GM19438 (cell line): ENCODE data around the gene LSM4.

Experiments used
- ATAC-seq: cut with Tn5 transposase; IDR thresholded peaks from one replicate; pipeline ENCODE4 v1.9.1; 2021; ENCODE audit warnings: low read depth; ENCODE audit not compliant: unreplicated experiment

The LSM4 gene

DNA sequence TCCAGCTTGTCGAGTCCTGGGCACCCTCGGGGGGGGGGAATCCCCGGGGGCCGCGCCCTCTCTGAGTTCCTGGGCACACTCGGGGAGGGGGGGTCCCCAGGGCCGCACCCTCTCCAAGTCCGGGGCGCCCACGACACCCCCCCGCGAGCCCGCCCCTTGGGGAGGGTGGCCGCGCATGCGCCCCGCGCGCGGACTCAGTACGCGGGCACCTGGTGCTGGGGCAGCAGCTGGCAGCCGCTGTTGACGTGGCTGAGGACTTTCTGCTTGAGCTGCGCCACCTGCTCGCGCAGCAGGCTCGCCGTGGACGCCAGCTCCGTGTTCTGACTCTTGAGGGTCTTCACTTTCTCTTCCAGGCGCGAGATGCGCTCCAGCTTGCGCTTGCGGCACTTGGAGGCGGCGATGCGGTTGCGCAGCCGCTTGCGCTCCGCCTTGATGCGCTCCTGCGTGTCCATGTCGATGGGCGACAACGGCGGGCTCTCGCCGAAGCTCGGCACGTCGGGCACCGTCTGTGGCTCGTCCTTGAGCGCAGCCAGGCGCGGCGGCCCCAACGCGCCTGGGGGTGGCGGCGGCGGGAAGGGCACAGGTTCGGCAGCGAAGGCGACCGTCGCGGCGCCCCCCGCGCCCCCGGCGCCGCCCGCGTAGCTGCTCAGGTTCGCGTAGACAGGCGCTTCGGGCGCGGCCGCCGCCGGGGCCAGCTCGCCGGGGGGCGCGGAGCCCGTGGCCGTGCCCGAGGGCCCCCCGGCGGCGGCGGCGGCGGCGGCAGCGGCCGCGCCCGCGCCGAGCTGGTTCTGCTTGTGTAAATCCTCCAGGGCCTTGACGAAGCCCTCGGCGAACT lies 42.4 kb downstream of the LSM4 start:
- no peak for ATAC-seq

DNA sequence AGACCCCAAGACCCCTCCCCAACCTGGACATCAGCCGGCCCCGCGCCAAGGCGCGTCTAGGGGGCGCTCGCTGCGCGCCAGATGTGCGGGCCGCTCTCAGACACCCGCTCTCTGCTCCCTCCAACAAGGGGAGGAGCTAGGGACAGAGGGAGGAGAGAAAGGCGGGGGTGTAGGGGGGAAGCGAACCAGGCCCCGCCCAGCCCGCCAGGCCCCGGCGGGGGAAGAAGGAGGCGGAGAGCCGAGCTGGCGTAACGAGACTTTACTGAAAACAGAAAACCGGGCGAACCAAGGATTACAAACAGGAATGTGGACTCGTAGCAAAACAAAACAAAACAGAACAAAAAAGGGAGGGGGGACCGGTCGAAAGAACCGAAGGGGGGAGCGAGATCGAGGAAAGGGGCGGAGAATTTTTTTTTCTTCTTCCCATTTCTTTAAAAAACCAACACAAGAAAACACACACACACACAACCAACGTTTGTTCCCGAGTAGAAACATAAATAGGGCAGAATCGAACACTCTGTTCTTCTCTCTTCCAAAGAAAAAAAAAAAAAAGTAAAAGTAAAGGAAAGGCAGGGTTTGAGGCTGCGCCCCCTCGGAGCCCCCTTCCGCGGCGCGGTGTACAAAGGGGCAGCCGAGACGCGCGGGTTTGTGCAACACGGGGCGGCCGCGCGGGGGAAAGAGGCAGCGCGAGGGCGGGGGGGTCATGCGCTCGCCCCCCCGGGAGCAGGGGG lies 43.2 kb downstream of the LSM4 start:
- no peak for ATAC-seq

DNA sequence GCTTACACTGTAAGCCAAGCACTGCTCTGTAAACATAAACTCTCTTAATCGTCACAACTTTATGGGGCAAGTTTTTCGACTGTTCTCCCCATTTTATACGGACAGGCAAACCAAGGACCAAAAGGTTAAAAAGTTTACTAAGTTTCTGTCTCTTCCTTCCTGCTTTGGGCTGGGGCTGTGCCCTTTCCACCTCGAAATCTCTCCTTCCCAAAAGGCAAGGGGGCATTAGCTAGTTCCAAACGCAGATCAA lies 43.7 kb downstream of the LSM4 start:
- ATAC-seq, result no peak

DNA sequence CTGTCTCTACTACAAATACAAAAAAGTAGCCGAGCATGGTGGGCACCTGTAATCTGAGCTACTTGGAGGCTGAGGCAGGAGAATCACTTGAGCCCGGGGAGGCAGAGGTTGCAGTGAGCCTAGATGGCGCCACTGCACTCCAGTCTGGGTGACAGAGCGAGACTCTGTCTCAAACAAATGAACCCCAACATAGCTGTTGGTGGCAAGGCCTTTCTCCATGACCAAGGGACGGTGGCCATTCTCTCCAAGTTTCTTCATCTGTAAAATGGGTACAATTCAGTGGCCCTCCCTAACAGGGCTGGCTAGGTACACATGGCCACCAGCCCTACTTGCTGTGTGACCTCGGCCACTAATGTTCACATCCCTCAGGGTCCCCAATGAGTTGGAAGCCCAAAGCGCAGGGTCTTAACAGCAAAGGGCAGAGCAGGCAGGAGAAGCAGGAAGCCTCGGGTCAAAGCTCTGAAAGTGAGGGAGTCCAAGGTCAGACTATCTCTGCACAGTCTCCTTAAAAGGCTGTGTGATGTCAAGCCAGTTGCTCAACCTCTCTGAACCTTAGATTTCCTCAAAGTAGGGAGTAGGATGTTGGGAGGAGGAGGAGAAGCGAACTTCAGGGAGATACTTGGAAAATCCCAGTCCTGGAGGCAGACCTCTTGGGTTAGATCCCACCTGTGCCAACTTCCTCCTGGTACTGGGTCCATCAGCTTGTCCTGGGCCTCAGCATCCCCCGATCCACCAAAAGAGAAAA lies 44.2 kb downstream of the LSM4 start:
- no peak for ATAC-seq

DNA sequence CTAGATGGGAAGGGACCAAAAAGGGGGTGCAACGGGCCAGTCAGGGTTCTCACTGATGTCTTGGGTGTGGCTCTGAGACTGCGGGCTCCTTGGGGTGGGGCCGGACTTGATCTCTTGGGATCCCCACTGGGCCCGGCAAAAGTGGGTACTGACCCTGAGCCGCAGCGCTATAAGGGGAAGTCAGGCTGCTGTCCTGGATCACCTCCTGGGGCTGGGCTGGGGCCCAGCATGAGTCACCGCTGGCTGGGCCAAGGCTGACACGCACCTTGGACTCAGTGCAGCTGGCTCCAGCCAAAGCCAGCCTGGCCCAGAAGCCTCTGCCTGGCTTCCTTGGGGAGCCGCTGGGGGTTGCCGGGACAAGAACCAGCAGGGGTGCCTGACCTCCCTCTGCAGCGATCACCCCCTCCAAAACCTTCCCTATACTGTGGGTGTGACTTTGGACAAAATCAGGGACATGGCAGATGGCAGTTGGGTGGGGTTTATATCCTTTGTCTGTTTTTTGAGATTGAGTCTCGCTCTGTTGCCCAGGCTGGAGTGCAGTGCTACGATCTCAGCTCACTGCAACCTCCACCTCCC lies 48.0 kb downstream of the LSM4 start:
- no peak for ATAC-seq

DNA sequence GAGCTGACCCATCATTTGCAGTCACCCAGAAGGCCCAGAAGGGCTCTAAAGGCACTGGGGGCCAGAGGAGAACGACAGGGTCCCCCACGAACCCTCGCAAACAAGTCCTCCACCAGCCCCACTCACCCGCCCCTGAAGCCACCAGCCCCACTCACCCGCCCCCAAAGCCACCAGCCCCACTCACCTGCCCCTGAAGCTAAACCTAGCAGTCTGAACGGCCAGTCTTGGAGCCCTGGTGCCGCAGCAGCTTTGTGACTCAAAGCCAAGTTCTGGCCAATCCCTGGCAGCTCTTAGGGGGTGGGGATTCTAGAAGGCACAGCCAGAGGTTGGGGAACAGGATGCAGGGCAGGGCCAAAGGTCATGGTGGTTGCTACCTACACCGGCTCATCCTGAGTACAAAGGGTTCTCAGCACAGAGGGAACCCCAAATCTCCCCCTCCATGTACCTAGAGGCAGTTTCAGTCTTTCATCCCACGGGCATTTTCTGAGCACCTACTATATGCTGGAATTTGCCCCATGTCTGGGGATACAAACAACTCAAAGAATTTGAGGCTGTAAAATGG lies 48.6 kb downstream of the LSM4 start, which contains the start of gene IQCN:
Gene IQCN, minus strand, starts transcription at position 234 of the 562 bp plus-strand sequence. CDS start 4,974 bp downstream, outside the sequence.
- no peak for ATAC-seq

DNA sequence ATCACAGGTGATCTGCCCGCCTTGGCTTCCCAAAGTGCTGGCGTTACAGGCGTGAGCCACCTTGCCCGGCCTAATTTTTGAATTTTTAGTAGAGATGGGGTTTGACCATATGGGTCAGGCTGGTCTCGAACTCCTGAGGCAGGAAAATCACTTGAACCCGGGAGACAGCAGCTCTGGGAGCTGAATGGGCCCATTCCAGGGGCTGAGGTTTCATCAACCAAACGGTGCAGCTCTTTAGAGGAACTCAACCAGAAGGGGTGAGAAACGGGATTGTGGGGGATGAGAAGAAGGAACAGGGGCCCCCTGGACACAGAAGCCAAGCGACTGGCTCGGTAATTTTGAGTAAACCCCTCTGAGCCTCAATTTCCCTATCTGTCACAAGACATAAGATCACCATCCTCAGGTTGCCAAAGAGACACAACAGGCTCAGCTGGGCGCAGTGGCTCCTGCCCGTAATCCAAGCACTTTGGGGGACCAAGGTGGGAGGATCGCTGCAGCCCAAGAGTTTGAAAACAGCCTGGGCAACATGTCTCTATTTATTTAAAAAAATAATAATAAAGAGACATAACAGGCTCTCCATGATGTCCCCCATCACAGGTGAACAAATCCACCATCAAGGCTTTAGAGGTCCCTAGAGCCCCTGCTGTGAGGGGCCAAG lies 49.2 kb downstream of the LSM4 start:
- ATAC-seq, result no peak

DNA sequence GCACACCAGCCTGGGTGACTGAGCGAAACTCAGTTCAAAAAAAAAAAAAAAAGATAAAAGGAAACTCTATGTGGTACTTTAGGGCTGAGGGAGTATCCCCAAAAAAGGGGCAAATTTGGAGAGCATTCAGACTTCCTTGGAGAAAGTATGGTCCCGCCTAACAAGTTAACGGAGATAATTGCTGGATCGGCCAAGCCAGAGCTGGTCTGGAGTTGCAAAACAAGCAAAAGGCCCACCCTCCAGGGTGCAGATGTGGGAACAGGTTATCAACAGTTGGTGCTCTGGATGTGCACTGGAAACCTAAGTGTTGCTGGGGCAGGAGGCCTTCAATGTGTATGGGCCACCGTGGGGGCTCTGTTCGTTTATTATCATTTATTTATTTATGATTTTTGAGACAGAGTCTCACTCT lies 51.4 kb downstream of the LSM4 start:
- ATAC-seq, result no peak

DNA sequence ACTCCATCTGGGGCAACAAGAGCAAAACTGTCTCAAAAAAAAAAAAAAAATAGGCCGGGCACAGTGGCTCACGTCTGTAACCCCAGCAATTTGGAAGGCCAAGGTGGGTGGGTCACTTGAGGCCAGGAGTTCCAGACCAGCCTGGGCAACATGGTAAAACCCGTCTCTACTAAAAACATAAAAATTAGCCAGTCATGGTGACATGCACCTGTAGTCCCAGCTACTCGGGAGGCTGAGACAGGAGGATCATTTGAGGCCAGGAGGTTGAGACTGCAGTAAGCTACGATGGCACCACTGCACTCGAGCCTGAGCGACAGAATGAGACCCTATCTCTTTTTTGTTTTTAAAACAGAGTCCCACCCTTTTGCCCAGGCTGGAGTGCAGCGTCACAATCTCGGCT lies 52.5 kb downstream of the LSM4 start:
- no peak for ATAC-seq

DNA sequence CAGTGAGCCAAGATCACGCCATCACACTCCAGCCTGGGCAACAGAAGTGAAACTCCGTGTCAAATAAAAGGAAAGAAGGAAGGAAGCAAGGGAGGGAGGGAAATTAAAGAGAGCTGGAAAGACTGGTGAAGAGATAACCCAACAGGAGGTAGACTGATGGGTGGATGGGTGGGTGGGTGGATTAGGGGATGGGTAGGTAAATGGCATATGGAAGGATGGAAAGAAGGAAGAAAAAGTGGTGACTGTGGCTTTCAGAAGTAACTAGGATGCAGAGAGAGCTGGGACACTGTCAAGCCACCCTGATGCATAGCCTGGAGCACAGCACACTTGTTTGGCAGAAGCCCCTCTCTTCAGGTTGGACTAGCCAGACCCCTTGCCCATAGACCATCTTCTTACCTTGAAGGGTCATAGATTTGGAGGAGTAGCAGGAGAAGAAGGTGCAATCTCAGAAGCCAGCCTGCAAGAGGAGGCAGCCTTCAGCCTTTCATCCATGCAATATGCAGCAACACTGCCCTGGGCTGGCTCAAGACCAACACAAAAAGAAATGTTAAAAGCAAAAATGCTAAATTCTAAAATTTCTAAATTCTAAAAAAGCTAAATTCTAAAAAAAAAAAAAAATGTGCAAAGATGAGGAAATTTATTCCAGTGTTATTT lies 53.7 kb downstream of the LSM4 start:
- ATAC-seq, result no peak

DNA sequence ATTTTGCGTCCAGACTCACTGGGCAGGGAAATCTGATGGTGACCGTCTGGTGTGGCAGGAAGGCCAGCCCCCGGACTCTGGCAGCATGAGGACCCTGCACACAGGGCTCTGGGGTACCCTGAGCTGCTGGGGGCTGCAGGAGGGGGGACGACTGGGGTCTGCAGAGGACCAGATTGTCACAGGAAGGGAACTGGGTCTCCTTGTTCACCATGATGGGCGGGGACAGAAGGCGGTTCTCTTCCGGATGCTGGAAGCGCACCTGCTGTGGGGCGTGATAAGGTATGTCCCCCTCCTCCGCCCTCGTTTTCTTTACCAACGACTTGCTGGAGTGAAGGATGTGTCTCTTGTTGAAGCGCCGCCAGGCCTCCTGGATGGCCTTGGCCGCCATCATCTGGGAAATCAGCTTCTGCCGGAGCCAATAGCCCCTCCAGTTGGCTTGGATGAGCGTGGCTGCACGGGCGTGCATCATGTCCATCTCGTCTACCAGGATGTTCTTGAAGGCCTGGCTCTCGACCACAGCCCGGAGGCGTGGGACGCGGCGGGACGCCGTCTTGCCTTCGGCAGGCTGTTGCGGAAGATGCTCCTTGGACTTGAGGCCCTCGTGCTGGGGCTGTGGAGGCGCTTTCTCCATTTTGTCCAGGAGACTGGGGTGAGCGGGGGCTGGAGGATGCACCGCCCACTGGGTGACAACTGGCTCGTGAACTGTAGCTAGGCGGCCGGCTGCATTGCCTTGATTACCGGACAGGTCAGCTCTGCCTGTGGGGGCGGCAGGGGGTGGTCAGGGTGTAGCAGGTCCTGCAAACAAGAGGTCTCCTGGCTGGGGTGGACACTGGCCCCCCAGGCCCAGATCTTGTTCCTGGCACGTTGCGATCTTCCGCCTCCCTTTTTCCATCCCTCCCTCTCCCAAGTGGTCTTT lies 55.8 kb downstream of the LSM4 start:
- no peak for ATAC-seq

DNA sequence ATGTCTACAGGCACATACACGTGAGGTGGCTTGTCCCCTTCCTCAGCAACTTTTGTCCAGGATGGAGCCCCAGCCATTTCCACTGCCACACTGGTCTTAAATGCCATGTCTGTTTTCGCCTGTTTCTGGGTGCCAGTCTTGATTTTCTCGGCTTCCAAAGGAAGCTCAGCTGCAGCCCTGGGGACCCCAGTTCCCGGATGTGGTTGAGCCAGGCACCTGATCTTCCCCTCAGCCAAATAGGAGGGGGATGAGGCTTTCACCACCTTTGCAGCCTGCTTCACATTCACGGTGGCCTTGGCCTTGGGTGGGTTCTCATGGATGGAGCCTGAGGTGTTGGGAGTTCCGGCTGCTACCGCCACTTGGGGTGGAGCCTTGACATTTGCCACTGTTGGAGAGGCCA lies 57.3 kb downstream of the LSM4 start:
- no peak for ATAC-seq

DNA sequence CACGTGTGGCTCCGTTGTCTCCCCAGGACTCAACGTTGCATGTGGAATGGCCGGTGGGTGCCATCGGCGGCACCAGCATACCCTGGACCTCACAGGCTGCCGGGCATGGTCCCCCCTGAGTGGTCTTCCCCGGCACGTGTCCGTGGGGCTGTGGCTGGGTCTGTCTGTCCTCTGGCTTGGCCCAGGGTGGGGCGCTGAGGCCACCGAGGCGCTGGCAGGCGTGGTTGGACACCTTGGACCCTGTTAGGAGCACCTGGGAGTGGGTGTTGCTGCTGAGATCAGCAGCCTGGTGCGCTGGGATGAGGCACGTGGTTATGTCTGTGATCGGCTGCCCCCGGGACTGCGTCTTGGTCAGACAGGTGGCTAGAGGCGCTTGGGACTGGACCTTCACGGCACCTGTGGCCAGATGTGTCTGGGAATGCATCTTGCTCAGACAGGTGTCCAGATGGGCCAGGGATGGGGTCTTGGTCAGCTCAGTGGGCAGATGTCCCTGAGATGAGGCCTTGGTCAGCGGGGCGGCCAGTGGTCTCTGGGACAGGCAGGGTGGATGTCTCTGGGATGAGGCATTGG lies 57.8 kb downstream of the LSM4 start:
- ATAC-seq, result no peak

DNA sequence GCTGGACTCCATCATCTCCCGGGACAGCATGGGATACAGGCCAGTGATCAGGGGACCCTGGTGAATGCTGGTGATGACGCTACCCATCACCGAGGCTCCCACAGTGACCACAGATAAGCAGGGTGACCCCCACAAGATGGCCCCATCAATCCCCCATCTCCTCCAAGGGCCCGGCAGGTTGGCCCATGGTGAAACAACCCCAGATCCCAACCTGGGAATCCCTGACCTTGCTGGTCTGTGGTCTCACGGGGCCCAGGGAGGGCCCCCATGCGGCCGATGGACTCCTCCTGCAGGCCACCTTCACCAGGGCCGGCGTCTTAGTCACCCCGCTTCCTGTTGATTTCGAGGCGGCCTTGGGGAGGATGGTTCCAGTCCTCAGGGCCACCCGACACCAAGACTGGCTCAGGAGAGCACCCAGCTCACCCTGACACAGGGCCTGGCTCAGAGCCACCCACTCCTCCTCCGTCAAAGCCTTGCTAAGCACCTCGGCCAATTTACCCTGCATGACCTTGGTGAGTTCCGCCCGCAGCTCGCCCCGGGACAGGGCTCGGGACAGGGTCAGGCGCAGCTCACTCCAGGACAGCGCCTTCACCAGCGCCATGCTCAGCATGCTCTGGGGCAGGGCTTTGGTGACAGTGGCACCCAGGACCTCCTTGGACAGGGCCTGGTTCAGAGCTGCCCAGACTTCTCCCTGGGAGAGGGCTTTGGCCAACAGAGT lies 58.6 kb downstream of the LSM4 start:
- no peak for ATAC-seq

DNA sequence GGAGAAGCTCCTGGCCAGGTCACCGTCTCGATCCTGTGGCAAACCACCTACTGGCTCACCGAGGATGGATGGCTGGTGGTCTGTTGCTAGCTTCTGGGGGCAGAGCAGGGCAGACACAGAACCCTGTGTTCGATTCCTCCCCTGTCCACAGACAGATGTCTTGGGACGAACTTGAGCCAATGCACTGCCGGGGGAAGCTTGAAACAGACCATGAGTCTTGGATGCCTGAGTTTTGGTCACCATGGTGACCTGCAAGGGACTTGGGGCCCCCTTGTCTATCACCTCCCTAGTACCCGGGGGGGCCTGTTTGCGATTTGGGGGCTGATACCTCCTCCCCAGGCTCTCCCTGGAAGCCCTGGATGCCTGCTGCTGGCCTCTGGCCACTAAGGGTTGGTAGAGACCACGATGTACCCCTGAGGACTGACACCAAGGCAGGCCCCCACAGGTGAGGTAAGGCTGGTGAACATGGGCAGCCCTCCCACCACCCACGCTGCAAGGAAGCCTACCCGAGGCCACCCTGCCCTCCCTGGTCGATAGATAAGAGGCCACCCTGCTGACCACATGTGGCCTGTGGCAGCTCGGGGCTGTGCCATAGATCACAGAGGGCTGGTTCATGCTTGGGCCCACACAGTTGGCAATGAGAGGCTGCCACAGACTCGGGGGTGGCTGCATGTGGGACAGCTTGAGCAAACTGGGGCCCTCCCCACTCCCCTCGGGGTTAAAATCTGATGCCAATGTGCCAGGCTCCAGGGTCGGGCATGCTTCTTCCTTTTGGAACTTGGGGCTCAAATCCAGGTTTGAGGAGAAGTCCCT lies 59.3 kb downstream of the LSM4 start:
- no peak for ATAC-seq

DNA sequence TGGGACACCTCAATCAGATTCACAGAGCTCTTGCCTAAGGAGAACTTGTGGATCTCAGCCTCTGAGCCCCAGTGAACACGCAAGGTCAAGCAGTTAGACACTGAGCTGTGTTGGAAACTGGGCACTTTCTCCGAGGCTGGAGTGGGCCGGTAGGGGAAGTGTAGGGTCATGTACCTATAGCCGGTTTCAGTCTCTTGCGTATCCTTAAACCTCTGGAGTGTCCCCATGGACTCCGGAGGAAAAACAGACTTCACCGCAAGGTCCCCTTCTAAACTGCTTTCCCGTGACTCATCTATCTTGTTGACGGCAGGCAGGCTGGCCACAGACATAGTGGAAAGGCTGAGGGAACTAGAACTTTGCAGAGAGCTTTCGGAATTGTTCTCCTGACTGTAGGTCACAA lies 60.0 kb downstream of the LSM4 start:
- ATAC-seq, result no peak

DNA sequence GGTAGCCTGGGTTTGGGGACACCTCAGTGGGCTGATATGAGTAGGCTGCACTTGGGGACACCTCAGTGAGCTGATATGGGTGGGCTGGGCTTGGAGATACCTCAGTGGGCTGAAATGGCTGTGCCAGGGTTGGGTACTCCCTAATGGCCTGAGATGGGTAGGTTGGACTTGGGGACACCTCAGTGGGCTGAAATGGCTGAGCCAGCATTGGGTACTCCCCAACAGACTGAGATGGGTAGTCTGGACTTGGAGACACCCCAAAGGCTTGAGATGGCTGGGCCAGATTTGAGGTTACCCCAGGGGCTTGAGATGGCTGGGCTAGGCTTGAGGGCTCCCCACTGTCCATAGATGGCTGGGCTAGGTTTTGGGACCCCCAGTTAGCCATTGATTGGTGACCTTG lies 60.7 kb downstream of the LSM4 start:
- ATAC-seq, result no peak
